Spinal cord (tissue), 10 donors: ENCODE data around the gene SLC25A53. TPM values are rescaled to one million over a fixed set of nuclear protein-coding genes. Genes with fewer than 3 reads are reported as not detected.
"Not testable (repeated sequence)": the region's sequence is repeated elsewhere in the genome, so short reads cannot be mapped to it uniquely, and the experiment has no call there.

Source experiments
- DNase-seq, 6 donors: peaks; one replicate each; pipeline versions ENCODE4 v3.0.0 to v3.0.0-alpha.2; 2013 to 2015; ENCODE audit warnings: low spot score in 6 of 6, low read depth in 4 of 6
- H3K27ac ChIP-seq: one replicate; pipeline ENCODE4 v1.5.1; 2013; ENCODE audit warnings: low read depth, low read length, control low read depth
- H3K27me3 ChIP-seq: one replicate; pipeline ENCODE4 v1.6.1; 2013; ENCODE audit warnings: low read length; ENCODE audit not compliant: control insufficient read depth, insufficient read depth
- H3K36me3 ChIP-seq: one replicate; pipeline ENCODE4 v1.6.1; 2013; ENCODE audit warnings: low read length; ENCODE audit not compliant: control insufficient read depth, insufficient read depth
- H3K4me1 ChIP-seq: one replicate; pipeline ENCODE4 v1.6.1; 2013; ENCODE audit warnings: low read length; ENCODE audit not compliant: control insufficient read depth, insufficient read depth
- H3K4me3 ChIP-seq: one replicate; pipeline ENCODE4 v1.5.1; 2013; ENCODE audit warnings: low read depth, low read length, control low read depth
- H3K9me3 ChIP-seq: one replicate; pipeline ENCODE4 v1.6.1; 2013; ENCODE audit warnings: low read length; ENCODE audit not compliant: control insufficient read depth, insufficient read depth
- WGBS: methylation state at CpG from one replicate; pipeline ENCODE4 v1.1.5; 2013; ENCODE audit warnings: missing lambda C conversion rate; ENCODE audit not compliant: insufficient coverage; 5-methylcytosine and 5-hydroxymethylcytosine counted together
- polyA plus RNA-seq, 2 donors: library from polyadenylated mRNA; unstranded; fragments of 120-200 nt; gene quantifications; one replicate each; pipeline ENCODE4 v1.2.1, GENCODE V29; 2013; ENCODE audit not compliant: insufficient read length in 2 of 2
- total RNA-seq, 2 donors: library from RNA; depleted of rRNA in 1 of 2; stranded (reverse); fragments of 120-200 nt in 1 of 2; fragments of >200 nt in 1 of 2; gene quantifications; one replicate each; pipeline versions ENCODE4 v1.2.3 to v1.2.4, GENCODE V29; 2013 to 2014
- donor health status: healthy.

The SLC25A53 gene
- total and polyA plus RNA-seq, 4 donors: 10.8 to 22.0 (median 15.0) TPM

- H3K27ac ChIP-seq: no peak overlapping the region
- H3K27me3 ChIP-seq: peaks cover 3% of the 10 kb centered on the region
- H3K4me1 ChIP-seq: no peaks in the 10 kb centered on the region
- no peak overlapping the region for H3K4me3 ChIP-seq
- H3K9me3 ChIP-seq: no peaks in the 10 kb centered on the region
- no peak for DNase-seq
- H3K36me3 ChIP-seq: no peaks in the 10 kb centered on the region
- WGBS: 50% methylated on average over 1 of the region's 4 CpGs
Measured at GRCh38 chrX:104084063-104084462, 72.7 kb downstream of the SLC25A53 start.

GRCh38 chrX:104077854-104078253 lies 79.0 kb downstream of the SLC25A53 start:
- H3K27me3 ChIP-seq, H3K4me3 ChIP-seq, H3K36me3 ChIP-seq, H3K4me1 ChIP-seq, DNase-seq, H3K9me3 ChIP-seq, H3K27ac ChIP-seq: not testable (repeated sequence)
- no CpG with 5 or more reads among the region's 6 CpGs for WGBS

GRCh38 chrX:104075778-104076445 lies 80.9 kb downstream of the SLC25A53 start, which contains the start of gene TMSB15C:
Gene TMSB15C (minus strand): TSS chrX:104076236.
- not testable (repeated sequence) for H3K27me3 ChIP-seq, H3K4me1 ChIP-seq, DNase-seq, H3K27ac ChIP-seq, H3K4me3 ChIP-seq, H3K9me3 ChIP-seq, H3K36me3 ChIP-seq
- no CpG with 5 or more reads among the region's 46 CpGs for WGBS

GRCh38 chrX:104062636-104063035 lies 94.2 kb downstream of the SLC25A53 start:
- H3K27me3 ChIP-seq, H3K4me1 ChIP-seq, DNase-seq, H3K36me3 ChIP-seq, H3K9me3 ChIP-seq, H3K4me3 ChIP-seq, H3K27ac ChIP-seq: not testable (repeated sequence)
- no CpG with 5 or more reads among the region's 18 CpGs for WGBS

- not testable (repeated sequence) for H3K4me3 ChIP-seq, H3K9me3 ChIP-seq, H3K27me3 ChIP-seq, DNase-seq, H3K27ac ChIP-seq, H3K4me1 ChIP-seq, H3K36me3 ChIP-seq
- WGBS: no CpG with 5 or more reads among the region's 13 CpGs
Measured at GRCh38 chrX:104054956-104055355, 101.9 kb downstream of the SLC25A53 start.

Other genes with a start within 250 kb of the SLC25A53 start
- 10 to 100 TPM; 14.1 to 20.1 TPM for gene TMSB15B, start 194.4 kb downstream of the SLC25A53 start, total RNA-seq
- gene TMSB15B, start 194.4 kb downstream of the SLC25A53 start, polyA plus RNA-seq: 10 to 100 TPM; 34.0 to 35.5 TPM
- not detected for gene H2BW1, start 143.3 kb downstream of the SLC25A53 start, total RNA-seq
- gene H2BW1, start 143.3 kb downstream of the SLC25A53 start, polyA plus RNA-seq: not detected
- gene H2BW2, start 117.1 kb downstream of the SLC25A53 start, total RNA-seq: not detected
- 1 to 10 TPM; 1.3 to 1.6 TPM for gene H2BW2, start 117.1 kb downstream of the SLC25A53 start, polyA plus RNA-seq
- 10 to 100 TPM; 12.8 to 15.7 TPM for gene TMSB15C, start 80.8 kb downstream of the SLC25A53 start, total RNA-seq
- 10 to 100 TPM; 17.3 to 22.4 TPM for gene TMSB15C, start 80.8 kb downstream of the SLC25A53 start, polyA plus RNA-seq
- 10 to 100 TPM in 1 of 2 donors, 1 to 10 TPM in 1; 7.8 to 11.2 TPM for gene ZCCHC18, start 44.5 kb downstream of the SLC25A53 start, total RNA-seq
- 10 to 100 TPM; 28.7 to 30.6 TPM for gene ZCCHC18, start 44.5 kb downstream of the SLC25A53 start, polyA plus RNA-seq
- 10 to 100 TPM; 26.7 to 88.0 TPM for gene FAM199X, start 9.4 kb upstream of the SLC25A53 start, total RNA-seq
- 10 to 100 TPM; 34.7 to 54.1 TPM for gene FAM199X, start 9.4 kb upstream of the SLC25A53 start, polyA plus RNA-seq
- under 1 TPM; 0.10 to 0.33 TPM for gene ESX1, start 97.9 kb upstream of the SLC25A53 start, total RNA-seq
- gene ESX1, start 97.9 kb upstream of the SLC25A53 start, polyA plus RNA-seq: under 1 TPM in 1 of 2 donors, not detected in 1; 0.29 TPM